NCI-H2196 (cell line): ENCODE data around the gene SLC8B1.
A peak's percentile ranks its signal among the peaks of the same experiment; 100 is the strongest.
"Not testable (repeated sequence)": the region's sequence is repeated elsewhere in the genome, so short reads cannot be mapped to it uniquely, and the experiment has no call there.

Experiments
- DNase-seq: peaks from one replicate; lab custom pipeline; 2025; ENCODE audit not compliant: unreplicated experiment; lab: John Stamatoyannopoulos, UW

Gene SLC8B1

DNA sequence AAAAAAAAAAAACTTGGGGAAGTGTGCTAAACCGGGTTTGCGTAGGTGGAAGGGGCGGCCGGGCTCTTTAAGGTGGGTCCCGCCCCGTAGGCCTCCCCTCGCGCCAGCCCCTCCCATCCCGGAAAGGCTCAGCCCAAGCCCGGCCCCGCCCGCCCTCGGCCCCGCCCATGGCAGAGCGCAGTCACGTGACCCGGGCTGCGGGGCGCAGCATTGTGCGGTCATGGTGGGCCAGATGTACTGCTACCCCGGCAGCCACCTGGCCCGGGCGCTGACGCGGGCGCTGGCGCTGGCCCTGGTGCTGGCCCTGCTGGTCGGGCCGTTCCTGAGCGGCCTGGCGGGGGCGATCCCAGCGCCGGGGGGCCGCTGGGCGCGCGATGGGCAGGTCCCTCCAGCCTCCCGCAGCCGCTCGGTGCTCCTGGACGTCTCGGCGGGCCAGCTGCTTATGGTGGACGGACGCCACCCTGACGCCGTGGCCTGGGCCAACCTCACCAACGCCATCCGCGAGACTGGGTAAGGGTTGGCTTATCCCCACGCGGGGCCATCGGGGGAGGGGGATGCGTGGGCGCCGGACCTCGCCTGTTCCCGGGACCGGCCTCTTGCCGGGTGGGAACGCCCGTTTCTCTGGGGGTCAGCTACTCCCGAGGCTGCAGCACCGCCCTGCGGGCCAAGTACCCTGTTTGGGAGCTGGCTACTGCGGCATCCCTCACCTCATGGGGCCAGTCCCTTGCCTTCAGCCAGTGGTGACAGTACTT, 23.6 kb upstream of the SLC8B1 start, which contains the start of gene PLBD2:
PLBD2 (plus strand) TSS at position 207 of the 752 bp plus-strand sequence; CDS start at position 221, 14 bp downstream.
- DNase-seq = peak; percentile 93

- DNase-seq = not testable (repeated sequence)
Measured at GRCh38 chr12:113354192-113354591, 19.3 kb upstream of the SLC8B1 start.

DNA sequence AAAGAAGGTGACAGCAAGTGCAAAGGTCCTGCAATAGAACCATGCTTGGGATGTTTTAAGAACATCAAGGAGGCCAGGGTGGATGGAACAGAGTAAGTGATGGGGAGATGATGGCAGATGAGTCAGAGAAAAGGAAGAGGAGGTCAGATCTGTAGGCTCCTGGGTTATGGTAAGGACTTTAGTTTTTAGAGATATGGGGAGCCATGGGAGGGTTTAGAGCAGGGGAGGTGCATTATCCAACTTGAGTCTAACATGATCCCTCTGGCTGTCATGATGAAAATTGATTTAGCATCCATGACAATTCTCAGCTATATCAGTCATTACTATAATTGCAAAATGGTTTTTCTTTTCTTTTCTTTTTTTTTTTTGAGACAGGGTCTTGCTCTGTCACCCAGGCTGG, 16.2 kb upstream of the SLC8B1 start:
- no peak for DNase-seq

DNA sequence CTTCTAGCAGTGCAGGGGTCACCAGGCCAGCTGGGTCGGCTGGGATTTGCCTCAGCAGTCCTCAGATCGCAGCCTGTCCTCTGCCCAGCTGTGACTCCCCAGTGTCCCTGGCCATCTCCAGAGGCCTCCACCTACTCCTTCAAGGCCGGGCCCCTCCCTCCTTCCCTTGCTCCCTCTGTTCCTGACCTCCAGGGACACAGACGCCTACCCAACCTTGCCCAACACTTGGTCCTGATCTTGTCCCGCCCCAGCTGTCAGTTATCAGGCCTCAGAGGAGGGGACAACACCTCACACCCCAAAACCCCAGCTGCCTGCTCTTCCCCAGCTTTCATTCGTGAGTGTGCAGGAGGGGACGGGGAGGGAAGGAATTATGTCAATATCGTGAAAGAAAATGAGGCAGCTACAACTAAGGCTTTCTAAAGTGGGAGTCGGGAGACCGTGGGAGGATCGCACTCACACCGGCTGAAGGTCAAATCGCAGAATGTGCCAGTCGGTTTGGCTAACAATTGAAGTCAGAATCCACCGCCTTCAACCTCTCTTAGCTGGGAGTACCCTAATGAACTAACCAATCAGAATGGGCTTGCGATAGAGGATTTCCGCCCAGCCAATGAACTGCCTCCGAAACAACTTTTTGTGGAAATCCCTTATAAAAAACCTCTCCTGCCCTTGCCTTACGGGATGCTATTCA, 14.1 kb upstream of the SLC8B1 start:
- no peak for DNase-seq

GRCh38 chr12:113347892-113348291, 13.0 kb upstream of the SLC8B1 start:
- no peak for DNase-seq

DNA sequence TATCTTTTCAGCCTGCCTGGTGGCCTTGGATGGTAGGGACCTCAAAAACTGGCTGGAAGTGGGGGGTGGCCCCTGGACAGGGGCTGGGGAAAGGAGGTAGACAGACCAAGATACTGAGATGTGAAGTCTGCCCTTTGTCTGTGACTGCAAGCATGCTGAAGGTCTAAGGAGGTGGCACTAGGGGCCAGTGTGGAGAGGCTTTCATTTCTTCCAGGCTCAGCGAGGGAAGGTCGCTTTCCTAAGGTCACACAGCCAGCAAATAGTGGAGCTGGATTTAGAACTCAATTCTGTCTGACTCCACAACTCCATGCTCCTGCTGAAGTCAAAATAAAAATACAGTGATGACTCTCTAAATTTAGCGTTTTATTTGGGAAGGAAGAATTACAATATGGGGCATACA, 12.2 kb upstream of the SLC8B1 start:
- DNase-seq = no peak

DNA sequence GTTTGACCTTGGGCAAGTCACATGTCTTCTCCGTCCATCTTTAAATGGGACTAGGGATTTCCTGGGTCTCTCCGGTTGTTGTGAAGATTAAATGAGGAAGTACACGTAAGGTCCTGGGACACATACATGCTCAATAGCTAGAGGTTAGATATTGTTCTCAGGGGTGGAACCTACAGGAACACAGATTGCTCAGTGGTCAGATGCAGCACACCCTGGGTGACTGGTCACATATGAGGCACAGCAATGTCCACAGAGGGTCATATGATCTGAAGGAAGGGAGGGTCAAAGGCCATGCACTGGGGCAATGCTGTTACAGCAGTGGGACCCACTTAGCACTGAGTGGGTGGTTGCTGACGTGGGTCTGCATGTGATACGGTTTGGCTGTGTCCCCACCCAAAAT, 11.4 kb upstream of the SLC8B1 start:
- DNase-seq = no peak

DNA sequence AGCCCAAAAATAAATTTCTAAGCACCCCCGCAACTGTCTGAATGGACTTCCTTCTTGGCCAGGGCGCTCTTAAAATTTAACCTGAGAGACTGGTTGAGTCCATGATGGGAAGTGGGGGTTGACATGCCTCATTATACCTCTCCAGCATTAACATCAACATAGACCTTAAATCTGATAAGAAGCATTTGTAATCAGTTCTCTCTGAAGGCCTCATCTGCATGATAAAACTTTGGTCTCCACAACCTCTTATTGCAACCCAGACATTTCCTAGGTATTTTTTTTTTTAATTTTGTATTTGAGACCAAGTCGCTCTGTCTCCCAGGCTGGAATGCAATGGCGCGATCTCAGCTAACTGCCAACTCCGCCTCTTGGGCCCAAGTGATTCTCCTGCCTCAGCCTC, 10.4 kb upstream of the SLC8B1 start:
- no peak for DNase-seq

DNA sequence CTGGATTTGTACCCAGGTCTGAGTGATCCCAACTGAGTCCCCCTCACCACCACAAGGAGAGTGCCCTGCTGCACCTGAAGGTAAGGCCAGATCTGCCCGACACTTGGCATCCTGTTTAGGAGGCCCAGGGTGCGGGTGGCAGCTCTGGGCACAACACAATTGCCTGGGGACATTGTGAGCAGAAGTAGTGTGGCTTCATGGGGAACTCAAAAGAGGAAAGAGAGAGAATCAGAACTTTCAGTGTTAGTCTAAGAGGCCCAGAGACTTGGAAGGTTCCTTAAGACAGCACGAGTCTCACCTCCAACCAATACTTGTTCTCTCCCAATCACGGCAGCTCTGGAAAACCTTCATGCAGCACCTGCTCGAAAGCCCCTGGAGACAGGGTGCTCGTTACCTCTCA, 6.6 kb upstream of the SLC8B1 start:
- DNase-seq = no peak

- DNase-seq = no peak
Measured at GRCh38 chr12:113340061-113340460, 5.2 kb upstream of the SLC8B1 start.

DNA sequence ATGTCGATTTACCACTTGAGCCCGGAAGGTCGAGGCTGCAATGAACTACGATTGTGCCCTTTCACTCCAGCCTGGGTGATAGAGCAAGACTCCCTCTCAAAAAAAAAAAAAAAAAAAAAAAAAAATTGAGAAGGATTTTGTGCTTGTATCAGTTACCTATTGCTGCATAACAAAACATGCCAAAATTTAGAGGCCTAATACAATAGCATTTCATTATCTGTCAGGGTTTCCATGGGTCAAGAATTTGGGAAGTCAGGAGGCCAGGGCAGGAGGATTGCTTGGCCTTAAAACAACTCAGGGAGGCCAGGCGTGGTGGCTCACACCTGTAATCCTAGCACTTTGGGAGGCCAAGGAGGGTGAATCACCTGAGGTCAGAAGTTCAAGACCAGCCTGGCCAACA, 4.6 kb upstream of the SLC8B1 start:
- no peak for DNase-seq

- DNase-seq = no peak
Measured at GRCh38 chr12:113333877-113334785, 778 bp downstream of the SLC8B1 start.

DNA sequence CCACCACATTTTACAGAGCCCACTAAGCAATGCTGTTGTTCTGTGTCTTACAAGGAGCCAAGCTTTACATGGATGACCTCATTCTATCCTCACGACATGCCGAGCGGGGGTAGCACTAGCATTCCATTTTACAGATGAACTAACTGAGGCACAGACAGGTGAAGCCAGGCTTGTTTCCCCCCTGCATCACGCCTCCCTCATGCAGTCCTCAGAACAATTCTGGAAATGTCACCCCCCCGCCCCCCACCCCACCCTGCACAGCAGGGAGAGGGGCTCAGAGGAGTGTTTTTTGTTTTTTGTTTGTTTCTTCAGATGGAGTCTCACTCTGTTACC, 1.5 kb downstream of the SLC8B1 start:
- DNase-seq = no peak

GRCh38 chr12:113332688-113333417, 2.1 kb downstream of the SLC8B1 start:
- no peak for DNase-seq

- DNase-seq = no peak
Measured at GRCh38 chr12:113330505-113330904, 4.4 kb downstream of the SLC8B1 start.

GRCh38 chr12:113329791-113330417, 5.0 kb downstream of the SLC8B1 start:
- no peak for DNase-seq

GRCh38 chr12:113329022-113329790, 5.7 kb downstream of the SLC8B1 start:
- no peak for DNase-seq

GRCh38 chr12:113328368-113328889, 6.5 kb downstream of the SLC8B1 start:
- no peak for DNase-seq

GRCh38 chr12:113326775-113327395, 8.0 kb downstream of the SLC8B1 start:
- no peak for DNase-seq
